ENCODE data around the gene TBC1D16.

Gene TBC1D16

DNA sequence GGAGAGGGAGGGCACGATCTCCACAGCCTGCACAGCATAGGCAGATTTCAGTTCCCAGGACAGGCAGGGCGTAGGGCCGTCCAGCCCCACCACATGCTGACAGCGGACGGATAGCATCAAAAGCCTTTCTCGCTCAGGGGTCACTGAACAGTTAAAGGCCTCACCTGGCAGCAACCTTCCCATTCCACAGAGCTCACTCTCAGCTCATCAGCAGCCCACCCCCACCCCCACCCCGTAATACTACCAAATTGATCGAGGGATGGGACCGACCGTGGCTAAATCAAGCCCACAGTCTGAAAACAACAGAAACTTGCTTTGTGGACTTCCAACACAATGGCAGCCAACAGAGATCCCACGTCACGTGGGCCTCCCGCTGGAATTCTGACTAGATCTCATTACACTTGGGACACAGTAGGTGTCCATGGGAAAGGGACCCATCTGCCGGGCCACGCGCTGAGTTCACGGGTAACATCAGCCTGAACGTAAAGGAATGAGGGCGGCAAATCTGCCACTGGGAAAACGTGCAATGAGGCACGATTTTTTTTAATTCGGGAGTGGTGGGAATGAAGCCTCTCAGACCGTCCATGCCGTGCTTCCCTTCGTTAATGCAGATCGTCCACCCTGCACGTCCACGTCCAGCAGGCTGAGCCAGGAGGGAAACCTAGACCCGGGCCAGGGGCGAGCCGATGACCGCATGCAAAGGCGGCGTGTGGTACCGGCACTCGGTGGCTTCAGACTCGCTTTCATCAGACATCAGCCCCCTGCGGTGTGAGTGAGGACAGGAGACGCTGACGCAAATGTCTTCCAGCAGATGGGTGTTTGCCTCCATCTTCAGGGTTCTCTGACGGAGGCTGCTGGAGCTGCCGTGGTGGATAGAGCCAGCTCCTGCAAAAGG, 92.1 kb downstream of the TBC1D16 start:
- in situ Hi-C loops (cut with HindIII; ENCODE audit: low sequenced_read_pairs) = no loop called here

GRCh38 chr17:79942591-79943346, 92.9 kb downstream of the TBC1D16 start:
- in situ Hi-C loops (cut with HindIII; ENCODE audit: low sequenced_read_pairs) = no loop called here

- in situ Hi-C loops (cut with HindIII; ENCODE audit: low sequenced_read_pairs) = no loop called here
Observed at GRCh38 chr17:79942011-79942405, 93.7 kb downstream of the TBC1D16 start.

DNA sequence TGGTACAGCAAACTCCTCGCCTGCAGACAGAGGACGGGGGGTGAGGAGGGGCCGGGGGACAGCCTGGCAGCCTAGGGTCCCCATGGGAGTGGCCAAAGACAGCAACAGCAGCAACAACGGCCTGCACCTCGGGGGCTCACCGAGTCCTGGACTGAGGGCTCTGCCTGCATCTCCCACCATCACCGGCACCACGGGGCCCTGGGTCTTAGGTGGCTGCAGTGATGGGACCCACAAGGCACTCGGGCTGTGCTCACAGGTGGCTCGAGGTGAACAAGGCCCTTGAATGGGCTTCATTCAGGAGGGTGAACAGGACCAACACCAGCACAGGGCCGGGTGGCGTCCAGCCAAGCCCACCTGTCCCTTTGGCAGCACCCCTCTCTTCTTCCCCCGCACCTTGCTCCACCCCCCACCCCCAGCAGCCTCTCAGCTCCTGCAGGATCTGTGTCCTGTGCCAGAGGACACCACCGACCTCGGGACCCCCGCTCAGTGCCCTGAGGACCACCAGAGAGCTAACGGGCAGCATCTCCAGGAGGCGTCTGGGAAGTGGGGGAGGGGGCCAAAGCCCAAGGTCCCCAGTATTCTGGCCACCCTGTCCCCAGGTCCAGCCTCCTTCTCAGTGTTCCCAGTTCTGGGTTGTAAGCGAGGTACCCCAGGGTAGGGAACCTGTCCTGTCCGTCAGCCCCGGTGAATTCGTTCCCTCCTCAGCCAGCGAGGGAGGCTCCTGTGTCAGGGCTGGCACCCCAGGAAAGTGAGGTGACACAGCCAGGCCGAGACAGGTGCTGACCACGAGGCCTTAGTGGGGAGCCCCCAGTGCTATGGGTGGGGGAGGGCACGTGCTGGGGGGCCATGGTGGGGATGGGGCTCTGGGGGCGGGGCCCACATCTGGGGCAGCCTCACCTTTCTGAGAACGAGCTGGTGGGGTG, 94.3 kb downstream of the TBC1D16 start:
- in situ Hi-C loops (cut with HindIII; ENCODE audit: low sequenced_read_pairs) = no loop called here

- in situ Hi-C loops (cut with HindIII; ENCODE audit: low sequenced_read_pairs) = no loop called here
Observed at GRCh38 chr17:79940459-79941087, 95.1 kb downstream of the TBC1D16 start.

GRCh38 chr17:79939755-79940458, 95.8 kb downstream of the TBC1D16 start:
- in situ Hi-C loops (cut with HindIII; ENCODE audit: low sequenced_read_pairs) = no loop called here

DNA sequence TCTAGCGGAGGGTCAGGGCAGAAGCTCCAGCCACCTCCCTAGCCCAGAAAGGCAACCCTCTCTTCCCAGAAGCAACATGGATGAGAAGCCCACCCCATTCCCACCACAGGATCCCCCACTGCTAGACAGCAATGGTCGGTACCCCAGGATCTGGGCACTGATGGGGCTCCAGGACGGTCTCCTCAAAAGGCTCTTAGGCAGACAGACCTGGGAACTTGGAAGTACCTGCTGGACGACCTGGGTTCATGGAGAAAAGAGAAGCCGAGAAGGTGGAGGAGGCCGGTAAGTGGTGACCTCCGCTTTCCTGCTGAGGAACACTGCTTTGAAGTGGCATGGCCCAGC, 96.6 kb downstream of the TBC1D16 start:
- in situ Hi-C loops (cut with HindIII; ENCODE audit: low sequenced_read_pairs) = no loop called here

GRCh38 chr17:79938336-79939093, 97.2 kb downstream of the TBC1D16 start:
- in situ Hi-C loops (cut with HindIII; ENCODE audit: low sequenced_read_pairs) = no loop called here

- in situ Hi-C loops (cut with HindIII; ENCODE audit: low sequenced_read_pairs) = no loop called here
Observed at GRCh38 chr17:79937391-79938335, 98.0 kb downstream of the TBC1D16 start.

DNA sequence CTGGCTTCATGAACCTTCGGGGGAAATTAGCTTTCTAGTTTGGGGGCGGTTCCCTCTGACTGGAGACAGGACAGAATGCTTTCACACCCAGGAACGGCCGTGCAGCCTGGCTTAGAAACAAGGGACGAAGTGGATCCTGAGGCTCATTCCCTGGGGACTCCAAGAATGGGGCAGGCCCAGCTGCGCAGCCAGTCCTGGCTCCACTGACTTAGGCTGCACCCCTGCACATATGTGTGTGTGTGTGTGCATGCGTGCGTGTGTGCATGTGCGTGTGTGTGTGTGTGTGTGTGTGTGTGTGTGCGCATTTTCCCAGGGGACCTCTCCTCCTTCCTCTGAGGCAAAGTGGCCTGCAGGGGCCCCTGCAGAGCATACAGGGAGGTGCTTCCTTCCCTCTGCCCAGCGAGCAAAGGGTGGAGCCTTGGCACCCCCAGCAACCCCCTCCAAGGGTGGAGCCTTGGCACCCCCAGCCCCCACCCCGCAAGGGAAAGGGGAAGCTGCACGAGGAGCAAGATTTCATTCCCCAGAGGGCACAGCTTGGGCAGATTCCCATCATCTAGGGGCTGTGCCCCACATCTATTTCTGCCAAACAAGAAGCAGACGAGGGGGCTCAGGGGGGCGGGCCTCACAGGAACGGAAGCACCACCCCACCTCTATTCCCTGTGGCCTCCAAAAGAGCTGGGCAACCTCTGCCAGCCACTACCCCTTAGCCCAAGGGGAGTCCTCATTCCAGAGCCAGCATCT, 98.9 kb downstream of the TBC1D16 start:
- in situ Hi-C loops (cut with HindIII; ENCODE audit: low sequenced_read_pairs) = no loop called here

DNA sequence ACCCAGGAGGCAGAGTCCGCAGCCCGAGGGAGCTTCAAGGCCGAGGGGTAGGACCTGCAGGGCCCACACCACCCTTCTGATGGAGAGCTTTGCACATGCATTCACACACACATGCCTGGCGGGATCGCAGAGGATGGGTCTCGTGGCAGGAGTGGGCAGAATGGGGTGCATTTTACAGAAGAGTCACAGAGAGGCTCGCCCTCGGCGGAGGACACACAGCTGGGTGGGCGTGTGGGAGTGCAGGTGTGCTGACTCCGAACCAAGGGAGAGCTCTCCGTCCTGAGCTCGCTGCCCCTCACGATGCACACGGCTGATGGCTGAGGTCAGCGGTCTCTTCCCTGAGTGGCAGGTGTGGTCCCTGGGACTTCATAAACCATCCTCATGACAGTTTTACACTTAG, 99.6 kb downstream of the TBC1D16 start:
- in situ Hi-C loops (cut with HindIII; ENCODE audit: low sequenced_read_pairs) = no loop called here

DNA sequence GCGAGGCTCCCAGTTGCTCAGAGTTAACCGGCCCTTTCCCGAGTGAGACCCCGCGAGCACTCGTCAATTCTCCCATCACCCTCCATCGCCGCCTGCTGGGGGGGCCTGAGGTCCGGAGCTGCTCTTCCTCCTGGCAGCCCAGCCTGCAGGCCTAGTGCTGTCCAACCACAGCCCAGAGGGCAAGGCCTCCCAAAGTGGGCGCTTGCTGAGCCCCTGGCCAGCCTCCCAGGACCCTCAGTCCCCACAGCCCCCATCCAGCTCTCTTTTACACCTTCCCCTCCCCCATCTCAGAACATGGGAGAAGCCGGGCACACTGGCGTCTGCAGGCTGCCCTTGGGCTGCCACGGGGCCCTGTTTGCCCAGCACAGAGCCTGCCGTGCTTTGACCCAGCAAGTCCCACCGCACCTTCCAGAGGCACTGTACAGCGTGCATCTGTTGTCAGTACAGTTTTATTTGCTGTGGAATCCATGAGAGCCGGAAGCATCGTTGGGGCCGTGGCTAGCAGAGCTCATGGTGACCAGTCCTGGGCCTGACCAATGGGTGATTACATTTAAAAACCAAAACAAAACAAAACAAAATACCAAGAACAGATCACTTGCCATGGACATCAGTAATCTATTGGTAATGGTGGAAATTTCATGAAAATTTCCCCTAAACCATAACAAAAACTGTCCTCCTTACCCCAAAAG, 100.3 kb downstream of the TBC1D16 start:
- in situ Hi-C loops (cut with HindIII; ENCODE audit: low sequenced_read_pairs) = no loop called here

DNA sequence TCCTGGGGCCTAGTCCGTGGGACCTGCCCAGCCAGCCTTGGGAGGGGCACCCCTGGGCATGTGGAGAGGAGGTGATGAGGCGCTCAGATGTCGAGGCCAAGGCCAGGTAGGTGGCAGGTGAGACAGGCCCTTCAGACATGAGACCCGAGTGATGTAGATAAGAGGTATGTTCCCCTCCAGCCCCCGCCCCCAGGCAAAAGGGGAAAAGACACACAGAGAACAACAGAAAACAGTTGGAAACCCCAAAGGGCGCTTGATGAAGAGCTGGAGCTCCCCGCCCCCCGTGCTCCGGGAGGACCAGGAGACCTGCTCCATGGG, 101.1 kb downstream of the TBC1D16 start:
- in situ Hi-C loops (cut with HindIII; ENCODE audit: low sequenced_read_pairs) = no loop called here

DNA sequence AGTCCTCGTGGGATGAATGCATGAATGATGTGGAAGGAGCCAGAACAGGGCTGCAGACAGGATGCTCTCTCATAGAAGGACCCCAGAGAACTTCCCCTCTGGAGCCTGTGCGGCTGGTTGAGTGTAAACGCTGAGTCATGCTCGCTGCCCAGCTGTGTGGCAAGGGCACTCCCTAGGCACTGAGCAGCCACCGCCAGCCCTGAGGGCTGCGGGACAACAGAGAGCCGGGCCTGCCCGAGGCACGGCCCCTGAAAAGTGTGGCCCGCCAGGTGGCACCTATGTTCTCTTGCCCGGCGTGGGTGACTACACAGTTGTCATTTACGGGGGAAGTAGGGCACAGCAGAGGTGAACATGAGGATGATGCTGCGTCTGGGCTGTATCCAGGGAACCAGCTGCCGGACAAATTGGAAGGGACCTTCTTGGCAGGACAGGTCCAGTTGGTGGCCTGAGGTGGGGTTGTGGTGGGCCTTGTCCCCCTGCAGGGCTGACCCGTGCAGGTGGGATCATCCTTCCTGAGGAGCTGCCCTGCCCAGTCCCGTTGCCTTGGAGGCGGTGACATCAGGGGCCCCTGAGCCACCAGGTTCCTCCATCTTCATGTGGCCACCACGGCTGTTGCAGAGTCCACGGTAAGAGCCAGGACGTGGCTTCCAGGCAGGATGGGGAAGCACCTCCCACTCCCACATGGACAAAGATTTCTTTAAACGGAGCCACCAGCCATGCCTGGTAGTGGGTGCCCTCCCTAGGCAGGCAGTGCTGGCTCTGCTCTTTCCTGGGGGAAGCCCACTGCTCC, 101.6 kb downstream of the TBC1D16 start:
- in situ Hi-C loops (cut with HindIII; ENCODE audit: low sequenced_read_pairs) = no loop called here

GRCh38 chr17:79932451-79933306, 103.0 kb downstream of the TBC1D16 start:
- in situ Hi-C loops (cut with HindIII; ENCODE audit: low sequenced_read_pairs) = no loop called here
